GM21390 (cell line): ENCODE data around the gene PAK3.

Source experiments
- ATAC-seq: cut with Tn5 transposase; IDR thresholded peaks from one replicate; pipeline ENCODE4 v1.9.1; 2021; ENCODE audit not compliant: unreplicated experiment

PAK3 gene

DNA sequence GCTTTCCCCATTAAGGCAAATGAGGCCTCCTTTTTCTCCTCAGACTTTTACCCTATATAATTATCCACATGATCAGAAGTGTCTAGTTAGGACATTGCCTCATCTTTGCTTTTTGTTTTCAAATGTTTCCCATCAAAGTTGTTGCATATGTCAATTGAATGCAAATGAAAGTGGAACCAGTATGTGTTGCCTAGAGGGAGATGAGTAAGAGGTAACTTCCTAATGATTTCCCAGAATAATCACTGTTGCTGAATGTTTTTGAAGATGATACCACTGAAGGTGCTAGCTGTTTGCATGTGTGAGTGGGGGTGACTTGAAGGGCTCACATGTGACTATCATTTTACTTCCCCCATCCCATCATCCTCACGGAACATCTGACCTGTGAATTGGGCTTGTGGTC lies 33.9 kb downstream of the PAK3 start:
- no peak for ATAC-seq

DNA sequence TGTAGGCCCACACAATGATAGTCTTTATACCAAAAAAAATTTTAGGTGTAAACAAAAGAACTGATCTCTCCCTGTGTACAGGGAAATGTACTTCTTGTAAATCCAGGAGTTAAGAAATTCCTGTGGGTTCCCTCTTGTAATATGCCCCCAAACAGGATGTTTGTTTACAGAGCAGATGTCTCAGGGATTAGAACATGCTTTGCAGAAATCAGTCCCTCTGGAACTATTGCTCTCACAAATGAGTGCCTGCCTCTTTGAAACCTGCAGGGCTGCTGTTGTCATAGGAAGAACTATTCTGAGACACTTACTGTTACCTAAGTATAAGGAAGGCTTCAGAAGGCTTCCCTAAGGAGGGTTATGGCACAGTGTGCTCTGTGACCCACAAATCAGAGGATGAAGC lies 35.6 kb downstream of the PAK3 start:
- no peak for ATAC-seq

- no peak for ATAC-seq
Observed at GRCh38 chrX:111133389-111133788, 37.4 kb downstream of the PAK3 start.

DNA sequence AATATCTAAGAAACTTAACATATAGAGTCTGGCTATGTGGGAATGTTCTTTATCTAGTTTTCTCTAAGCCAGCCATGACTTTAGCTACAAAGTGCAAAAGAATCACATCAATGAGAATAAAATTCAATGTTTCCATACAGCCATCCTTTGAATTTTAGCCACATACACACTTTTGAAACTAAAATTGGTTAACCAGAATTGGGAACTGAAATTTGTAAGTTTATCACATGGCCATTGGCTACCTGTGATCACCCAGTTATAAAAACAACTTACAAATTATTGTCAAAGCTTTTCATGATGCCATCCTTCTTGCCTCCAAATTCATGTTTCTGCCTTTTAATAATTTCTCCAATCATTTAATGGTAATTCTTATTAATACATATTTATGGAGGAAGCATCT lies 49.9 kb downstream of the PAK3 start:
- no peak for ATAC-seq

DNA sequence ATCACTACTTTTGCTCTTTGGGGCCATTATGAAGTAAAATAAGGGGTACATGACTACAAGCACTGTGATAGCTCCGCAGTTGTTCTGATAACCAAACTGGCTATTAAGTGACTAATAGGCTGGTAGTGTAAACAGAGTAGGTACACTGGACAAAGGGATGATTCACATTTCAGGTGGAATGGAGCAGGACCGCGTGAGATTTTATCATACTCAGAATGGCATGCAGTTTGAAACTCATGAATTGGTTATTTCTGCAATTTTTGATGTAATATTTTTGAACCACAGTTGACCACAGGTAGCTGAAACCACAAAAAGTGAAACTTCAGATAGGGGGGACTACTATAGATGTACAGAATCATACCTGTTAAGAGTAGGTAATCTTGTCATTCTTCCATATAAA lies 55.8 kb downstream of the PAK3 start:
- ATAC-seq: no peak

DNA sequence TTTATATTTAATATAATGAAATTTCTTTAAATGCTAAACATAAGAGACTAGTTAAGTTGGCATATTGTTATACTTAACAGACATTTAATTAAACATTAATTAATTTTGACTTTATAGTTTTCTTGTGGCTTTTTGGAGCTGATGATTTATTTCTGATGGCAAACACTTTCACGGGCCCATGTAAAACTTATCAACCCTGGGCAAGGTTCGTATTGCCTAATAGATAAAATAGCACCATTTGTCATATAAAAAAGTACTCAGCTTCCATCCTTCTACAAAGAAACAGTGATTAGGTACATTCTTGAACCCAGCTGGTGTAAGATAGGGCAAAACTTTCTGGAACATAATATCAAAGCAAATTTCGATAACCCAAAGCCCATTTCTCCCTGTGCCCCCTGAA lies 63.2 kb downstream of the PAK3 start:
- no peak for ATAC-seq

GRCh38 chrX:111164728-111165127 lies 68.7 kb downstream of the PAK3 start:
- ATAC-seq: no peak

DNA sequence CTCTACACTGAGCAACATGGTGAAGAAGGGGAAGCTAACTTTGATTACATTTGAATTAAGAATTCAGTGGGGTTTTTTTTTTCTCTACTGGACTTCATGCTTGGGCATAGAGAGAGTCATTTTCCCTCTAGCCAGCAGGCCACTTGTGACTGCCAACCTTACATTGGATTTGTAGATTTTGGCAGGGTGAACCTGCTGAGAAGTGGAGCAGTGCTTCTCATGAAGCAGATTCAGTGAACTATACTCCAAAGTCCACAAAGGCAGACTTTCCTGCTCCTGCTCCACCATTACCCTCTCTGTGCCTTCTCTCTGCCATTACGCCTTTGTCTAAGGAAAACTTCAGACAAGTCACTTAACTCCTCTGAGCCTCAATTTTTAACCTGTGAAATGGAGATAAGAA lies 69.9 kb downstream of the PAK3 start:
- ATAC-seq: no peak

DNA sequence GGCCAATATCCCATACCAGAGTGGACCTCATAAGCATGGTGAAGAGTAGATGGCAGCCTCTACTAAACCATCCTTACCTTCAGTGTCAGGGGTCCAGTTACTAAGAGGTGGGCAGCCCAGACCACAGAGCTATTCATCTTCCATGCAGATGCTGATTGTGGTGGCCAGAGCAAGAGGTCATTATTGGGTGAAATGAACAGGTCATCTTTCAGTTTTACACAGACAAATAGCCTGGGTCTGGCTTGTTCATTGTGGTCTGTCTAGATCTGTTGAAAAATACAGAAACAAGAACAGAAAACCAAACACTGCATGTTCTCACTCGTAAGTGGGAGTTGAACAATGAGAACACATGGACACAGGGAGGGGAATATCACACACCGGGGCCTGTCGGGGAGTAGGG lies 71.3 kb downstream of the PAK3 start:
- ATAC-seq: no peak

GRCh38 chrX:111168314-111168713 lies 72.3 kb downstream of the PAK3 start:
- ATAC-seq: no peak

DNA sequence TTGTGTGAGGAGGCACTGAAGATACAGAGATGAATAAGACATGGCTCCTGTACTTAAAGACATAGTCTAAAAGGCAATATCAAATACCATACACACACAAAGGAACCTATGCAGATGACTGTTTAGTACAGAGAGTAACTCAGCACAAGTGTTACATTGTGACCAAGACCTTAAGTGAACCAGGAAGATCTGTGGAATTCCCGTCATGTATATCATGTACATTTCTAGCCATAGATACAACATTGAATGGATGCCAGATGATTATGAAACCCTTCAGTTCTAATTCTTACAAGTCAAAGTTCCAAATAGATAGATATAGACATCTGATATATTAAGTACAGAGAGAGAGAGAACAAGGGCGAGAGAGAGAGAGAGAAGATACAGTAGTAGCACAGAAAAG lies 73.2 kb downstream of the PAK3 start:
- no peak for ATAC-seq

DNA sequence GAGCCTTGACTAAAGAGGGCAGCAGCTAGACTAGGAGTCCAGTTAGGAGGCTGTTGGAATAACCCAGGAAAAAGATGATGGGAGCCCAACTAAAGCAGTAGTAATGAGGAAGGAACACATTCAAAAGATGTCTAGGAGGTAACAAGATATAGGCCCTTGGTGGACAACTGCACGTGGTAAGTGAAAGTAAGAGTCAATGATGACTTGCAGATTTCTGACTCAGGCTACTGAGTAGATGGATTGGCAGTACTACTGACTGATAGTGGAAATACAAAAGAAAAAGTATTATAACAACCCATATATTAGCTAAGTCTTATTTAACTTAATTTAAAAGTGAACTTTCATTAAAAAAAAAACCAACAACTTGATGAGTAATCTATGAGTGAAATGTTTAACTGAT lies 74.0 kb downstream of the PAK3 start:
- ATAC-seq: no peak

- ATAC-seq: no peak
Observed at GRCh38 chrX:111180750-111181240, 84.8 kb downstream of the PAK3 start.

GRCh38 chrX:111181951-111182350 lies 86.0 kb downstream of the PAK3 start:
- ATAC-seq: no peak

GRCh38 chrX:111182997-111183396 lies 87.0 kb downstream of the PAK3 start:
- no peak for ATAC-seq

- ATAC-seq: no peak
Observed at GRCh38 chrX:111191598-111191997, 95.6 kb downstream of the PAK3 start.

DNA sequence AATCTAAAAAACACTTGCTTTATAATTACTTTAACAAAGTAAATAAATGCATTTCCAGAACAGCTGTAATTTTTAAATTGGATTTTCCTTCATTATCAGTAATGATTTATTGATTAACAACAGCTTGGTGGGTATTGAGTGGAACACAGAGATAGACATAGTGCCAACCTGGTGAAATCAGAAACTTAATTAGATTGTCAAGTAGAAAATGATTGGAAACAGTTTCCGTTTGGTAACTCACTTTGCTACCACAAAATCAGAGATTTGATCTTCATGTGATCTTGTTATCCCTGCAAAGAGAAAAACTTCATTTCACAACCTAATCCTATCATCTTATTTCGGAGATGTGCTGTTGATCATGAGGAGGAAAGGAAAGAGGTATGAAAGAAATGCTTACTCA lies 103.5 kb downstream of the PAK3 start:
- no peak for ATAC-seq

DNA sequence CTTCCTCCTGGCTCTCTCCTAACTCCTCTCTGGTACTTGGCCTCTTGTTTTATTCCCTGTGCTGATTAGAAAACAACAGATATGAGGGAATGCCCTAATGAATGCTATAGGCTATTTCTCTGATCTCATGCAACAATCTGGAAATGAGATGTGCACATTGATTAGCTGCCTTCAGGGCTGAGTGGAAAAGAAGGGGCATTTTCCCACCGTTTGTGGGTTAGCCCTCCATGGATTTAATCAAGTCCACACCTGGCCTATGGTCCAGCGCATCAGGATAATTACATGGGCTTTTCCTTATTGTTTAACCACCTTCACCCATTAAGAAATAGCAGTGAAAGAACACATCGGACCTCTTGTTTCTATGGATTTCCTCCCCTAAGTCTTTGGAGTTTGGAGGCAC lies 104.3 kb downstream of the PAK3 start:
- ATAC-seq: no peak

GRCh38 chrX:111207851-111208250 lies 111.9 kb downstream of the PAK3 start:
- ATAC-seq: no peak

DNA sequence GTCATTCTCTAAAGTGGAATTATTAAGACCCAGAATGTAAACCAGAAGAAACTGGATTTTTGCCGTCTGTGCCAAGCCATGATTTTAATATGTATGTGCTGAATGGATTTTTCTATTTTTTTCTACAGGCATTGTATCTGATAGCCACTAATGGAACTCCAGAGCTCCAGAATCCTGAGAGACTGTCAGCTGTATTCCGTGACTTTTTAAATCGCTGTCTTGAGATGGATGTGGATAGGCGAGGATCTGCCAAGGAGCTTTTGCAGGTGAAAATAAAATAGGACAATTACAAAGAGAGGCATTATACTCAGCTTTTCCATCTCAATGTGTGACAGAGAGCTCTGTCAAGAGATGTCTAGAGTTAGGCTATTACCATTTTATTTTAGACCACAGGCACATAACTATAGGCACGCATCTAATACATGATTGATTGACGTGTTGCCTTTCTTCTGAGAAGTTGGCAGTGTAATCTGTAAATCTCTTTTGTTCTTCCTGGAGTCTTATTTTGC lies 120.4 kb downstream of the PAK3 start:
- ATAC-seq: no peak

GRCh38 chrX:111244235-111244750 lies 148.3 kb downstream of the PAK3 start:
- no peak for ATAC-seq

GRCh38 chrX:111254896-111255693 lies 159.1 kb downstream of the PAK3 start:
- ATAC-seq: no peak

DNA sequence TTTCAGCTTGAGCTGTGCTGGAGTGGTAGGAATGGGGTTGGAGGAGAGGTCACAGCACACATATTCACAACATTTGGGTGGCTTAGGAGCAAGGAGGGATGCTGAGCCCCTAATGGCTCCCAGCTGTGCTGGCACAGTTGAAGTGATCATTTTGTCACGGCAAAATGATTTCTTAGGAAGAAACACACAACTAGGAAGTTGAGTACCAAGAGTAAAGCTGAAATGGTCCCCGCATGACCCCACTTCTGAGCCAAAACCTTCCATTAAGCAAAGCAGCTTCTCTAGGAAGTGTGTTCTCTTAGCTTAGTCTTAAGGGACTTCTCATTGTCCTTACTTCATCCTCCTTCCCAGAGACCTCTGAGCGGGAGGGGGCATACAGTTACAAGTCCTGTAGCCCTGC lies 161.7 kb downstream of the PAK3 start:
- ATAC-seq: no peak
